IPS-18c (cell line): ENCODE data around the gene KRTAP10-4.
"Not testable (repeated sequence)": the region's sequence is repeated elsewhere in the genome, so short reads cannot be mapped to it uniquely, and the experiment has no call there.

ENCODE experiments used
- H3K4me3 ChIP-seq: 2 replicates; pipeline ENCODE4 v1.7.0; 2013; ENCODE audit warnings: low read depth, mild to moderate bottlenecking, low read length, moderate library complexity; ENCODE audit not compliant: insufficient read depth
- H3K9me3 ChIP-seq: one replicate; pipeline ENCODE4 v1.6.1; 2013; ENCODE audit warnings: mild to moderate bottlenecking, low read length, moderate library complexity; ENCODE audit not compliant: control insufficient read depth, insufficient read depth

The KRTAP10-4 gene

DNA sequence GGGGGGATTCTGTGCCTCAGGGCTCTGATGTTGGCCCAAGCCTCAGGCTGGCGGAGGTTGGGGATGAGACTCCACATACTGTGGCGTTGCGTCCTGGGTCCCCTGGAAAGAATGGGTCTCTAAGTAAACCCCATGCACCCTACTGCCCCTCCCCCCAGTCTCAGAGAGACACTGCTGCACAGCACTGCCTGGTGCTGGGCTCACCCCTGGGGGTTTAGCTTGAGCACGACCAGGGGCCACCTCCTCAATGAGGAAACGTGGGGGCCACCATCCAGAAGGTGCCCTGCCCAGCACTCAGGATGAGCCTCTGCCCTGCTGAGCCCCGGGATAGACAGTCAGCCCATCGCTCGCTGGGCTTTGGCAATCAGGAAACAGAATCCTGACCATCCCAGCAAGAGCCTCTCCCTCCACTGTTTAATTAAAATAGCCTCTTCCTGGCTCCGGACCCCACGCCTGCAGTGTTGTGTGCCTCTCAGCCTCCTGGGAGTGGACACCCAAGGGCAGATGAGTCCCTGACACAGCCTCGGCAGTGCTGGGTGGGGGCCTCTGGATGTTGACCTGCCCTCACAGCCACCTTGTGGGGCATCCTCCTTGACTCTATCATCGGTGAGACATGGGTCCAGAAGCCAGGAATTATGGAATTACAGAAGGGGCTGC is 3.5 kb upstream of the KRTAP10-4 start:
- H3K9me3 ChIP-seq, result no peaks in the 10 kb centered on the region
- no peak overlapping the region for H3K4me3 ChIP-seq

- Histone ChIP-seq H3K9me3 (no peaks in the 10 kb centered on the region), H3K4me3 (no peak overlapping the region)
Observed at GRCh38 chr21:44571296-44571695, 2.2 kb upstream of the KRTAP10-4 start.

- Histone ChIP-seq H3K9me3 (no peaks in the 10 kb centered on the region), H3K4me3 (no peak overlapping the region)
Observed at GRCh38 chr21:44571844-44572782, 1.4 kb upstream of the KRTAP10-4 start.

DNA sequence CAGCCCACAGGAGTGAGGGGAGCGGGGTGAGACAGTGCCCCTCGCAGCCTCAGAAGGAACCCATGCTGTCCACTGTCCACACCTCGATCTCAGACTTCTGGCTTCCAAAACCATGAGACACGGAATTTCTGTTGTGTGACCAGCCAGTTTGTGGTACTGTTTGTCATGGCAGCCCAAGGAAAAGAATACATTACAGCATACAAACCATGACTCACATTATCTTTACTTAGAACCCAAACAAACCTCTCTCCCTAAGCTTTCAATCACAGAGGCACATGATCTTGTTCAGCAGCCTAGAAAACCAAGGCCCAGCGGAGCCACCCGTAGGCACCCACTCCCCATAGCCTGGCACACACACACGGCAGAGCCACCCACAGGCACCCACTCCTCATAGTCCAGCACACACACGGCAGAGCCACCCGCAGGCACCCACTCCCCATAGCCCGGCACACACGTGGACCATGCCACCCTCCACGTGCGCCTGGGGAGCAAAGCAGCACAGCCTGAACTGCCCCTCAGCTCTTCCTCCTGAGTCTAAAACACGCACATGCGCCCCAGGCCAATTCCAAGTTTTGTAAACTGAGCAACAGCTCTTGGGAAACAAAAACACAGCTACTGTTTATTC is 458 bp upstream of the KRTAP10-4 start:
- no peak overlapping the region for H3K4me3 ChIP-seq
- peaks cover 3% of the 10 kb centered on the region for H3K9me3 ChIP-seq

GRCh38 chr21:44574457-44575306 is 1.2 kb downstream of the KRTAP10-4 start:
- H3K4me3 ChIP-seq, result no peak overlapping the region

DNA sequence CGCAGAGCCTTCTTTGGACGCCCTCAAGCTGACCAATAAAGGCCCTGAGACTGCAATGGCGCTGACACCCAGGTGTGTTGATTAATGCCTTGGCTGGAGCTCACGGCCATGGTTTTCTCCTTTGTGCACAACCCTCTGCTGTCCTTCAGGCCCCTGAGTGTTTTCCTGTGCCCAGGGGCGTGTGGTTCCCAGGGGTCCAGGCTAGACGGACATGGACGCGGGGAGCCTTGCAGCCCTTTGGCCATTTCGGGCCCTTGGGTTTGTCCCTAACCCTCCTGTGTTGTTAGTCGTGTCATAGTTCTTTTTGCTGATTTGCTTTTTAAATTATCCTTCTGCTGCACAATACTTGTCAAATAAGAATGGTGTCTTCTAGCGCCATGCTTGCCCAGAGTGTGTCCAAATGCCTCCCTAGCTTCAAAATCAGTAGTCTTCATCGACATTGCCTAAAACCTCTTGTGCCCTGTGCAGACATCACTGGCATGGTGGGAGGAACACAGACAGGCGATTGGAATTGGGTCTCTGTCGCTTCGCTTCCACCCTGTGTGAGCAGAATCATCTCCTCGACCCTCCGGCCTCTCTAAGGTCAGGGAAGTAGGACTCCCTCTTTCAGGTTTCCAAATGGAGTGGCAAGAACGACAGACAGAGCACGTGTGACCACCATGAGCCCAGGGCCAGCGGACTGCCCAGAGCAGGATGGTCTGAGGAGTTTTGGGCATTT is 1.9 kb downstream of the KRTAP10-4 start:
- Histone ChIP-seq H3K9me3 (peaks cover 5% of the 10 kb centered on the region), H3K4me3 (no peak overlapping the region)

More at GRCh38 chr21:44574457-44575306, 1.2 kb downstream of the KRTAP10-4 start:
- peaks cover 5% of the 10 kb centered on the region for H3K9me3 ChIP-seq

- peaks cover 5% of the 10 kb centered on the region for H3K9me3 ChIP-seq
- H3K4me3 ChIP-seq, result no peak overlapping the region
Observed at GRCh38 chr21:44576025-44576420, 2.5 kb downstream of the KRTAP10-4 start.

DNA sequence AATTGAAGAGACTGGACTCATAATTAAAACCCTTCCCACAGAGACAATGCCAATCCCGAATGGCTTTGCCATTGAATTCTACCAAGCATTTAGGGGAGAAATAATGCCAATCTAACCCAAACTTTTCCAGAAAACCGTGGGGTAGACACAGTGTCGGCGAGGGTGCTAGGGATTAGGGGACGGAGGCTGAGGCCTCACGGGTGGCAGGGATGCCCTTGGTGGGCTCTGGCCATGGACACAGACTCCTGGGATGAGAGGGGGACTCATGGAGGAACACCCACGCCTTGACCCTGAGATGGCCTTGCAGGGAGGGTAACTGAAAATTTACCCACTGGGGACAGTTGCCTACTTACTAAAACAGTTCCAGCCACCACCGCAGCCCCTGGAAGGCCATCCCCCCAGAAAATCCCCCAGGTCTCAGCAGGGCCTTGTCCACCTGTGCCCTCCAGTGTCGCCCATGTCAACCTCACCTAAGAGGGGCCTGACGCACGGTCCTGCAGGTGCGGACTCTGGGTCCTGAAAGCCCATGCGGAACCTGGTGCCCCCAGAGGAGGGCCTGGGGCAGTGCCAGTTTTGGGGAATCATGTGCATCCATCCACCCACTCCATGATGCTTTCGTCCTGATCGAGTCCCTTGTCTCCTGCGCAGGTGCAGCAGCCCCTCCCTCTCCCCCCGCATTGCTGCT is 5.0 kb downstream of the KRTAP10-4 start:
- H3K4me3 ChIP-seq, result no peak overlapping the region
- peaks cover 5% of the 10 kb centered on the region for H3K9me3 ChIP-seq

DNA sequence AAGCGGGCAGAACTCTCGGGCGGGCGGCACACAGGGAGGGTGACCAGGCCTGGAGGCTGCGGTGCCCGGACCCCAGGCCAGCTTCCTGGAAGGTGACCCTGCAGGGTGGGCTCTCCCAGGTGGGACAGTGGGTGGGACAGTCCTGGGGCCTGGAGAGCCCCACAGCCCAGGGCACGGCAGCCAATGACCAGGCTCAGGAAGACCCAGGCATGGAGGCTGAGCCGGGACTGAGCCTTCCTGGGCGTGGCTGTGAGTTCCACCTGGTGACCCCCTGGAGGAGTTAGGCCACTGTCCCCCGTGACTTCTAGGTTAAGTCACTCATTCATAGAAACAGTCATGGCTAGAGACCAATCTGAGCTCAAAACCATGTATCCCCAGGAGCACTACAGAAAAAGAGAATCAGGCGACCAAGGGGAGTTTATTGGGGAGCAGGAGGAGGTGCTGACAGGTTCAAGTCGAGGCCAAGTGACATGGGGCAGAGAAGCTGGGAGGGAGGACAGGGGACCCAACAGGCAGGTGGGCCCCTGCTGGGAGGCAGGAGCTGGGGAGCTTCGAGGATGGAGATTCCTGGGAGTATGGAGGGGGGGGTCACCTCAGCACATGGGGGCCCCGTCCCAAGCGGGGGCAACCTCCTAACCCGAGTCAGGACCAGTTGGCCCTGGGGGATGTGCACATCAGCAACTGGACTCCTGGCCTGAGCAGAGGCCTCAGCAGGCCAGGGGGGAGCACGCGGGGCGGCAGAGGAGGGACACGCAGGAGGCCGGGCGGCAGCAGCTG is 5.7 kb downstream of the KRTAP10-4 start:
- peaks cover 5% of the 10 kb centered on the region for H3K9me3 ChIP-seq

GRCh38 chr21:44579833-44580144 is 6.3 kb downstream of the KRTAP10-4 start:
- no peak overlapping the region for H3K4me3 ChIP-seq
- H3K9me3 ChIP-seq, result peaks cover 5% of the 10 kb centered on the region

More for the DNA sequence above, 5.7 kb downstream of the KRTAP10-4 start:
- no peak overlapping the region for H3K4me3 ChIP-seq

DNA sequence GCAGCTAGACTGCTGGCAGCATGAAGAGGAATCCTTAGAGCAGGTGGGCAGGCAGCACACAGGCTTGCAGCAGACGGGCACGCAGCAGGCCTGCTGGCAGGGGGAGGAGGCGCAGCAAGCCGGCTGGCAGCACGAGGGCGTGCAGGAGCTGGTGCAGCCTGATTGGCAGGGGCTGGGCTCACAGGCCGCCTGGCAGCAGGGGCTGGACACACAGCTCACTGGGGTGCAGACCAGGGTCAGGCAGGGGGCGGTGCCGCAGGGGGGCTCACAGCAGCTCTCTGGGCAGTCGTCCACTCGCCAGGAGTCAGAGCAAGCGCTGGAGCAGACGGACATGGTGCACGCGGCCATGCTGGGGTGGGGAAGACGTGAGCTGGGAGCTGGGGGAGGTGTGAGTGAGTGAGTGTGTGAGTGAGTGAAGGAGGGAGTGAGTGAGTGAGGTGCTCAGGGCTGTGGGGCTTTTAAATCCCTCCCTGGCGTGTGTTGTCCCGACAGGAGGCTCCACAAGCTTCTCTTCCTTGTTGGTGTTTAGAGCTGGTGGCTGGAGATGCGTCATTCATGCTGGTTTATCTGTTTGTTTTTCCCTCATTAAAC is 6.8 kb downstream of the KRTAP10-4 start, which contains the start of gene KRTAP10-5:
Gene KRTAP10-5, minus strand, starts transcription at position 374 of the 591 bp plus-strand sequence. Its CDS starts 26 bp downstream, at position 348.
- H3K4me3 ChIP-seq, H3K9me3 ChIP-seq: not testable (repeated sequence)

GRCh38 chr21:44581158-44581557 is 7.6 kb downstream of the KRTAP10-4 start:
- peaks cover 5% of the 10 kb centered on the region for H3K9me3 ChIP-seq
- H3K4me3 ChIP-seq, result no peak overlapping the region

DNA sequence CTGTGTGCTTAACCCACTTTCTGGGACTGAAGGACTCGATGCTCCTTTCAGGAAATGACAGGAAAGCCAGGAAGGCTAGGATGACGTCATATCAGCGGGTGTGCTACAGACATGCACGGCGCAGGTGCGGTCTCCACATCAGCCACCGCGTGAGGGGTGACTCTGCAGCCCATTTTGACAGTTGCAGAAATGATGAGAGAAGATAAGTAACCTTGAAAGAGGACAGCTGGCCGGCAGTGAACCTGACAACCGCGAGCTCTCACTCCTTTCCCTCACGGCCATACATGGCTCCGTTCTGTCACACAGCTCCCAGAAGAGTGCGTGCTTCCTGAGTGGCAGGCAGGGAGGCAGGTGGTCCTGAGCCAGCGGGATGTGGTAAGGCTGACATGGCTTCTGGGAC is 8.5 kb downstream of the KRTAP10-4 start:
- Histone ChIP-seq H3K9me3 (peaks cover 5% of the 10 kb centered on the region), H3K4me3 (no peak overlapping the region)

DNA sequence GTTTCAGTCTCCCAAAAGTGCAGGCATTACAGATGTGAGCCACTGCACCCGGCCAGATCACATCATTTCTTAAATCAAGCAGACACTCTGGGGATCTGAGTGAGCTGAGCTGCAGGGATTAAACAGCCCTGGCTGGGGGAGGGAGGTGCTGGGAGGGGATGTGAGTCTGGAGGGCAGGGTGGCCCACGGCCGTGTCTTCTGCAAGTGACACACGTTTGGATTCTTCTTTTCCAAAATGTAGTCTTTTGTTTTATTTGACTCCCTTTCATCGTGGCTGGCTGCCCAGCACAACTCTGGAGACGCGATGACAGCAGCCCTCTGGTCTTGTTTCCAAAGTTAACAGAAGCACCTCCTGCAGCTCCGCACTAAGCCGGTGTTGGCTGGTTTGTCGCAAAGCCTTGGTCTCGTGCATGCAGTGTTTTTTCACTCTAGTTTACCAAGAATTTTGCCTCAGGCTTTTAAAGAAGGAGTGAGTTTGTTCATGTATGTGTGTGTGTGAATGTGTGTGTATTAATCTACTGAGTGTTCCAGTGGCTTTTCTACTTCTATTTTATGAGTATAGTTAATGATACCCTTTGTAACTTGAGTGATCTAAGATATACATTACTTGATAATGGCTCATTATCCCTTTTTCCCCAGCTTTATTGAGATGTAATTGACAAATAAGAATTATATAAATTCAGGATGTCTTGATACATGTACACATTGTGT is 9.7 kb downstream of the KRTAP10-4 start:
- H3K9me3 ChIP-seq, result peaks cover 2% of the 10 kb centered on the region
- H3K4me3 ChIP-seq, result no peak overlapping the region

DNA sequence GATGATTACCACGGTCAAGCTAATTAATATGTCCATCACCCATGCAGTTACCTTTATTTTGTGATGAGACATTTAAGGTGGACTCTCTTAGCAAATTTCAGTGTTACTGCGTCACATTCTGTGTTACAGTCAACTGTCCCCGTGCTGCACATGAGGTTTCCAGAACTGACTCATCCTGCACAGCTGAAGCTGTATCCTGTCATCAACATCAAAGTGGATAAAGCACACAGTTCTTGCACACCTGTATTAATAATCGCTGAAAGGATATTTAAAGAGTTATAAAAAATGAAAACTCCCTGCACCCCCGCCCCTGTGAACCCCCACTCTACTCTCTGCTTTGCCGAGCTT is 10.2 kb downstream of the KRTAP10-4 start:
- Histone ChIP-seq H3K4me3 (no peak overlapping the region), H3K9me3 (no peaks in the 10 kb centered on the region)
